CD4-positive, alpha-beta T cell treated with Interleukin-1 beta for 1 hour (primary cell): ENCODE measurements around the gene TRIM44.
A peak's percentile ranks its signal among the peaks of the same experiment; 100 is the strongest.

Experiments used
- DNase-seq, 2 donors: peaks; one replicate each; pipeline ENCODE4 v3.0.0-alpha.2; 2020 to 2022

The TRIM44 gene, protein sequence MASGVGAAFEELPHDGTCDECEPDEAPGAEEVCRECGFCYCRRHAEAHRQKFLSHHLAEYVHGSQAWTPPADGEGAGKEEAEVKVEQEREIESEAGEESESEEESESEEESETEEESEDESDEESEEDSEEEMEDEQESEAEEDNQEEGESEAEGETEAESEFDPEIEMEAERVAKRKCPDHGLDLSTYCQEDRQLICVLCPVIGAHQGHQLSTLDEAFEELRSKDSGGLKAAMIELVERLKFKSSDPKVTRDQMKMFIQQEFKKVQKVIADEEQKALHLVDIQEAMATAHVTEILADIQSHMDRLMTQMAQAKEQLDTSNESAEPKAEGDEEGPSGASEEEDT

DNA sequence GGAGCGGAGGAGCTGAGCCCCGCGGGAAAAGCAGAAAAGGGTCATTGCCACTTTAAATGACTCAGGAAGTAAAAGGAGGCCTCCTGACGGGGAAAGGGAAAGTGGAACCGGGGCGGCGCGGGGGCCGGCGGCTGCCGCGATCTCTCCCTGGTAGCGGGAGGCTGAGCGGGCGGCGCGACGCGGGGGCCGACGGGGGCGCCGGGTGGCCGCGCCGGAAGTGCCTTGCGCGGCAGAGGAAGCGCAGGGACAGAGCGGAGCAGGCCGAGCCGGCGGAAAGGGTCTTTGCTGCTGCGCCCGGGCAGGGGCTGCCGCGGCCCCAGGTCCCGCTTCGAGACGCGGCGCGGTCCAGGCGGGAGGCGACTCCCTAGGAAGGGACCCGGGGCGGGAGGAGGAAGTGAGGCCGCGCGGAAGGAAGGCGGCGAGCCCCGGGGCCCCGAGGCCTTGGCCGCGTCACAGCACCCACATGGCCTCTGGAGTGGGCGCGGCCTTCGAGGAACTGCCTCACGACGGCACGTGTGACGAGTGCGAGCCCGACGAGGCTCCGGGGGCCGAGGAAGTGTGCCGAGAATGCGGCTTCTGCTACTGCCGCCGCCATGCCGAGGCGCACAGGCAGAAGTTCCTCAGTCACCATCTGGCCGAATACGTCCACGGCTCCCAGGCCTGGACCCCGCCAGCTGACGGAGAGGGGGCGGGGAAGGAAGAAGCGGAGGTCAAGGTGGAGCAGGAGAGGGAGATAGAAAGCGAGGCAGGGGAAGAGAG lies at the start of gene TRIM44:
TRIM44 (plus strand) TSS at position 127 of the 759 bp plus-strand sequence; CDS start at position 464, 337 bp downstream.
- DNase-seq, result peak; percentile 83 to 87

DNA sequence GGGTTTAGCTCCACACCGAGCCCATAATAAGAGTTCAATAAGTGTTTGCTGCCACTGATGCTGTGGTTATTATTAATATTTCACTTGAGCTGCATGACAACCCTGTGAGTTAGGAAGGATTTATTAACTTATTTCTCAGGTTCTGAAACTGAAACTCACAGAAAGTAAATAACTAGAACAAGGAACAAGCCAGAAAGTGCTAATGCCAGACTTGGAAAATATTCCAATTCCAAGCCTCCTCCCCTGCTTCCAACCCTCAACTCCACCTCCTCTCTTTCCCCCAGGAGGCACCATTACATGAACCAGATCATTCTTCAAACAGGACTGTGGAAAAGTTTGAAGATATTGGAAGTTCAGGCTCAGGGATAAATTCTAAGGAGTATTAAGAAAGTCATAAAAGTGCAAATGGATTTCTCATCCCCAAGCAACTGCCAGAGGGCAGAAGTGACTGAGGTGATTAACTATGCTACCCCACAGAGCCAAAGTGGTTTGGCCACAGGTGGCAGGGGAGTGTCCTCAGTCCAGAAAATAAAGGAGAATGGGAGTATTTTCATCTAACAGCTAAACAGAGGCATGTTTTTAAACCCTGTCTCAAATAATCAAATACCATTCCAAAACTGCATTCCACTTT lies 47.5 kb upstream of the TRIM44 start:
- no peak for DNase-seq

DNA sequence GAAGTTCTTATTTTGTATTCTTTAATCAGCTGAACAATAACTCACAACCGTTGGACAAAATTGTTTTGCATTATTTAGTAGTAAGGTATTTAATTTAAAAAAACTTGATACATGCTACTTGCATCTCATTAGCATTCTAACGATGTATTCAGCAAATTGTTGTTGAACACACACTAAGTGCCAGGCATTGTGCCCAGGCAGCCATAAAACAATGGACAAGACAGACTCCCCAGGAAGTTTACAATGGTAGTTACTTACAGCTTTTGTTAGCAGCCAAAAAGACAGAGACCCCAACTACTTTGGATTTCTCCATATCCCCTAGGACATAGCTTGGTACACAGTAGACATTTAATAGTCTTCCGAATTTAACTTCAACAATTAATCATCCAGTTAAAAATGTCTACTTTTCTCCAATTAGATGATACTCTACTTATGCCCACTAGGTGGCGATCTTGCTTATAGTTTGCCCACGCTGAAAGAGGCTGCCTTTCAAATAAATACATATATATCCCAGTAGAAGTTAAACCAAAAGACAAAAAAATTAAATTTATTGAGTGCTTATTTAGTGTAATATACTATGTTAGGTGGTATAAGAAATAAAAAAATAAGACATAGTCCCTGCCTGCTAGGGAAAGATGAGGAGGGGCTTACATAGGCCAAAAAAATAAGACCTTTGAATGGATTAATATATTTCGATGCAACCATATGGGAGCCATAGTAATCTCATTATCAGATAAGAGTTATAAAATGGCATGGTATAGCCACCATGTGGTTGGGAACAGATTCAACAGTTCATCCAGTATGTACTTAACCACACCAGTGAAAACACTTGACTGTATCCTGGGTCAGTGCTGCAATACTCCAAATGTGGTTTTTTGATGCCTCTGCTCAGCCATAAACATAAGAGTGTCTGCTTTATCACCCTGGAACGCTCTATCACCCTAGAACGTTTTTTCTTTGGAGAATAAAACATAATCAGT lies 46.4 kb upstream of the TRIM44 start:
- peak; percentile 13 to 41 for DNase-seq

DNA sequence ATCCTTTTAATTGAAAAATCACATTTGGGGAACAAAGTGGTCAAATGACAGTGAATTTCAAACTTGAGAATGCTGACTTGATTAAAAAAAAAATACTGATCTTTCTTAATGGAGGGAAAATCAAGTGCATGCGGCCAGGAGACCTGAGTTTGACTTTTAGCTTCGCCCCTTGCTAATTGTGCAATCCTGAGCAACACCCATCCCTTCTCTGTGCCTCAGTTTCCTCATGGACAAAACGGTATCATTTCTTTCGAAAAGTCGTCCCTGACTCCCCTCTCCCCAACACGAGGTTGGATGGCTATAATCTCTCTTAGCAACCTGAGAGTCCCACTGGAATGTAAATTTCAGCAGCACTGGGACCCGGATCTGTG lies 45.3 kb upstream of the TRIM44 start:
- DNase-seq, result no peak

DNA sequence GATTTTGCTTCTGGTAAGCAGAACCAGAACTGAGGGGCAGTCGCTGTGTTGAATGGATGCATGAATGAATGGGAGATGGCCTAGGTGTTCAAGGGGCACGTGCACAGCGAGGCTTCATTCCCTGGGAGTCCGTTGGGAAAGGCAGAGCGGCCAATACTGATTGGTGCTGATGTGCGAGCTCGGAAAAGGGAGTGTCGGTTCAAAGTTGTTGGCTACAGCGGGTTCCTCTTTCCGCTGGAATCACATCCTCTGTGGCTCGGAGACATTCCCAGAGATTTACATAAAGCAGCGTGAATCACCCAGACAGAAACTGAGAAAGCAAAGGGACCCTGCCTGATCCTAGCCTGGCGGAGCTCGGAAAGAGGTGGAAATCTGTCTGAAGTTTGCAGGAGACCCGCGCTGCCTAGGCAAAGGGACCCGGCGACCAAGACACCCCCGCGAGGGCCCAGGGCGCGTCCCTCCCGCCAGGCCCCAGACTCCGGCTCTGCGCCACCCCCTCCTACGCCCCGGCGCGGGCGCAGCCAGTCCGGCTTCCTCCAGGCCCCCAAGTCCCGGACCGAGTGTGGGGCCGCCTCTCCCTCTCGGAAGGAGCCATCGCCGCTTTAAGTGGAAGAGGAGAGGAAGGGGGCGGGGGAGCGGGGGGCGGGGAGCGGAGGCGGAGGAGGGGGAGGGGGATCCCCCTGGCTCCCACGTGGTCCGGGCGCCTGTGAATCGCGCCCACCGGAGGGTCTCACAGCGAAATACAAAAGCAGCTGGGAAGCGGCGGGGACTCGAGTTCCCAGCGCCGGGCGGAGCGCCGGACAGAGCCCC lies 44.7 kb upstream of the TRIM44 start, which contains the start of gene FJX1:
FJX1 (plus strand) TSS at position 774 of the 810 bp plus-strand sequence. CDS start 177 bp downstream, outside the sequence.
- DNase-seq, result no peak

DNA sequence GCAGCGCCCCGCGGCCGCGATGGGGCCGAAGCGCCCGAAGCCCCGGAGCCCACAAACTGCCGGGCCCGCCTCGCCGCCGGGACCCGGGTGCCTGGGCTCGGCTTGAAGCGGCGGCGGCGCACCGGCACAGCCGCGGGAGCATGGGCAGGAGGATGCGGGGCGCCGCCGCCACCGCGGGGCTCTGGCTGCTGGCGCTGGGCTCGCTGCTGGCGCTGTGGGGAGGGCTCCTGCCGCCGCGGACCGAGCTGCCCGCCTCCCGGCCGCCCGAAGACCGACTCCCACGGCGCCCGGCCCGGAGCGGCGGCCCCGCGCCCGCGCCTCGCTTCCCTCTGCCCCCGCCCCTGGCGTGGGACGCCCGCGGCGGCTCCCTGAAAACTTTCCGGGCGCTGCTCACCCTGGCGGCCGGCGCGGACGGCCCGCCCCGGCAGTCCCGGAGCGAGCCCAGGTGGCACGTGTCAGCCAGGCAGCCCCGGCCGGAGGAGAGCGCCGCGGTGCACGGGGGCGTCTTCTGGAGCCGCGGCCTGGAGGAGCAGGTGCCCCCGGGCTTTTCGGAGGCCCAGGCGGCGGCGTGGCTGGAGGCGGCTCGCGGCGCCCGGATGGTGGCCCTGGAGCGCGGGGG lies 44.0 kb upstream of the TRIM44 start:
- no peak for DNase-seq

DNA sequence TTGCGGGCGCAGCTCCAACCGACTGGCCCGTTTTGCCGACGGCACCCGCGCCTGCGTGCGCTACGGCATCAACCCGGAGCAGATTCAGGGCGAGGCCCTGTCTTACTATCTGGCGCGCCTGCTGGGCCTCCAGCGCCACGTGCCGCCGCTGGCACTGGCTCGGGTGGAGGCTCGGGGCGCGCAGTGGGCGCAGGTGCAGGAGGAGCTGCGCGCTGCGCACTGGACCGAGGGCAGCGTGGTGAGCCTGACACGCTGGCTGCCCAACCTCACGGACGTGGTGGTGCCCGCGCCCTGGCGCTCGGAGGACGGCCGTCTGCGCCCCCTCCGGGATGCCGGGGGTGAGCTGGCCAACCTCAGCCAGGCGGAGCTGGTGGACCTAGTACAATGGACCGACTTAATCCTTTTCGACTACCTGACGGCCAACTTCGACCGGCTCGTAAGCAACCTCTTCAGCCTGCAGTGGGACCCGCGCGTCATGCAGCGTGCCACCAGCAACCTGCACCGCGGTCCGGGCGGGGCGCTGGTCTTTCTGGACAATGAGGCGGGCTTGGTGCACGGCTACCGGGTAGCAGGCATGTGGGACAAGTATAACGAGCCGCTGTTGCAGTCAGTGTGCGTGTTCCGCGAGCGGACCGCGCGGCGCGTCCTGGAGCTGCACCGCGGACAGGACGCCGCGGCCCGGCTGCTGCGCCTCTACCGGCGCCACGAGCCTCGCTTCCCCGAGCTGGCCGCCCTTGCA lies 43.3 kb upstream of the TRIM44 start:
- no peak for DNase-seq

DNA sequence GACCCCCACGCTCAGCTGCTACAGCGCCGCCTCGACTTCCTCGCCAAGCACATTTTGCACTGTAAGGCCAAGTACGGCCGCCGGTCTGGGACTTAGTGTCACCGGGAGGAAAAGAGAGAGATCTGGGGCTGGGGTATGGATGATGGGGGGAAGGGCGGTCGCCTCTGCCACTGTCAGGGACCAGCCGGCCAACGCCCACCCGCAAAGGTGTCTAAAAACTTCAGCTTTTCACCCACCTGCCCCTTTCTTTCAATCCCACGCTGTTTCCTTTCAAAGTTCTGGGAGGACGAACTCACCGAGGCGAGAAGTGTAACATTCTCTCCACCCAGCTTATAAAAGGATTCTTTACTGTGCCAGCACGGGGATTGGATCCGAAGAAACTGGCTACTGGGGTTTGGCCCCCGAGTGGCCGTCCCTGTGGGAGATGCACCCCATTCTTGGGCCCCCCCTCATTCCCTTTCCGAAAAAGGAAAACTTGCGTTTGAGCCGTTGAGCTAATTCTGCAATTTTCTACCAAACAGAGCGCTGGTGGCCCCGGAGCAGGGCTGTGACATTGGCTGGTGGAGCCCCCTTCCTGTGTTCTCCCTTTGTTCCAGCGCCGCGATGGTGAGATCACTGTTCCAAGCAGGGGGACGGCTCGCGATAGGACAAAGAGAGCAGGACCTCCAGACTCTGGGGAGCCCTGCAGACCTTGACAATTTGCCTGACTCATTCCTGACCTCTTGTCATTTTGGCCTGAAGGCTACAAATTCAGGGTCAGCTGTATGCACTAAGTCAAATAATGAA lies 42.5 kb upstream of the TRIM44 start:
- no peak for DNase-seq

DNA sequence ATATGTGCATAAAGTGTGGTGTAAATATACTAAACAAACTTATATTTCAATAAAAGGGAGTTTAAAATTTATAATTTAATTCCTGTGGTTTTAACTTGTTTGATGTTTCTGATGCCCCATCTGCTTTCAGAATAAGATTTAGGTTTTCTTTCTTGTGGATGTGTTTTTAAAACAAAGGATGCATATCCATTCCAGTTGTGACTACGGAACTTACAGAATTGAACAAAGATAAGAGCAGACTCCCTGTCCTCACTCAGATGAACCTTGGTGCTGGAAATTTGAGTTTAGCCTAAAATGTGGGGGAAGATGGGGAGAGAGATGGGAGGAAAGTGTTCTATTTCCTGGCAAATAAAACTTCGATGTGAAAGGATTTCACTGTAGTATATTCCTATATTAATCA lies 41.8 kb upstream of the TRIM44 start:
- DNase-seq, result no peak

DNA sequence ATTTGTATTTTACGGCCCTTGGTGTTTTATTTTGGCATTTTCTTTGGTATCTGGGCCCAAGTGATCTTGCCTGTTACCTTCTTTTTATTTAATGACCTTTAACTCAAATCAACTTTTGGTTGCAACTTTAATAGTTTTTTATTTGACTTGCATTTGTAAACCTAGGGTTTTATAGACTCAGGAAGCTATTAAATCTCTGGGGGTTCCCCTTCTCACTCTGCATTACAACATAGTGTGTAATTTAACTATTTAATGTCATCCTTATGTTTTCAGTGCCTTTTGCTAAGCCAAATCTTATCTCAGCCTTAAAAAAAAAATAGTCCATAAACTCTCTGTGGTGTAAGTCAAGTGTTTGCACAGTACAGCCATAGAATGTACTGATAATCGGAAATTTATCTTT lies 41.0 kb upstream of the TRIM44 start:
- no peak for DNase-seq

DNA sequence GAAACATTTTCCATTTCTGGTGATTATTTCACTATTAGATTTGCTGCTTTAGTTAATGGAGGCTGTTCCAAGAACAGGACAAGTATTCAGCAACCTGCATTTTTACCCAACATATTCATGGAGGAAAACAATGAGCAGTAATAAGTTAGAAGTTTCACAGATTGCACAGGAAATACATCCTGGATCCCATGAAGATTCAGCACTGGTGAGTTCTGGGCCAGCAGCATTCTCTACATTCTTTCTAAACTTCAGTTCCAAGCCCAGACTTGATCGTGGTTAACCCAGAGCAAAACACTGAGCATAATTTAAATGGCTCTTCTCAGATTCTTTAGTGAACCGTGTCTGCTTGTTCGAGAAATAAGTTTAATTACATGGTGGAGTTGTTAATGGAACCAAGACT lies 40.5 kb upstream of the TRIM44 start:
- DNase-seq, result no peak

DNA sequence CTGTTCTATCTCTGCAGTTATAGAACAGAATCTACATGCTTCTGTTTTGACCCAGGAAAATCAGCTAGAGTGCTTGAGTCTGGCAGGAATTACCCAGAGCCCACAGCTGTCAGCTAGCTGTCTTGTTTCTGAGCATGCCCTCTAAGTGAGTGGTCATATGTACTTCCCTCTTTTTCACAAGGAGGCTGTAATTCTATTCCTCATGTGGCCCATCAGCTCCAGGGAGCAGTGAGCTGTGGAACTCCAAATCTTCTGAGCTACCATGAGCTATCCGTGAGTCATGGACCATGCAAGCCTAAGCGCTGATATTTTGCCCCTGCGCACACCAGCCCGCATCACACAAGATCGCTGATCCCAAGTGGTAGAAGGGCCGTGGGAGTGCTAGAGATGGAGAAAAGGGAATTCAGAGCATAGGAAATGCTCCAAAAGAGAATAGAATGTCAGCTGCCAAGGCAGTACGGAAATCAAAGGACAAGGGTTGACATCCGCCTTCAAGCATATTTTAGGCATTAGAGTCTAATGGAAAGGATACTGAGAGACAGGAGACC lies 38.9 kb upstream of the TRIM44 start:
- no peak for DNase-seq

DNA sequence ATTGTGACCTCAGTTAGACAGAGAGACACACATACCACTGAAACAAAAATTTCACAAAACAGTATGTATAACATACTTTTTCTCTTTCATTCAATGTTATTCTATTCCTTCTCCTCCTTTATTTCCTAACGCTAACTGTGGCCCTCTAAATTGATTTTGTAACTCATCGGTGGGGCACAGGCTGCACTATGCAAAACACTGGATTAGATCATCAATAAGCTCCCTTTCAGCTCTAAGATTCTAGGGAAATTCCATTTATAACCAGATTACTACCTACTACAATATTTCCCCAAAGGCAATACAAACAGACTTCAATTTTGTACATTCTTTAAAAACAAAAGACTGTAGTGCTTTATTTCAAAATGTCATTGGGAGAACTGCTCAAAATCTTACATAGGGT lies 38.3 kb upstream of the TRIM44 start:
- no peak for DNase-seq

DNA sequence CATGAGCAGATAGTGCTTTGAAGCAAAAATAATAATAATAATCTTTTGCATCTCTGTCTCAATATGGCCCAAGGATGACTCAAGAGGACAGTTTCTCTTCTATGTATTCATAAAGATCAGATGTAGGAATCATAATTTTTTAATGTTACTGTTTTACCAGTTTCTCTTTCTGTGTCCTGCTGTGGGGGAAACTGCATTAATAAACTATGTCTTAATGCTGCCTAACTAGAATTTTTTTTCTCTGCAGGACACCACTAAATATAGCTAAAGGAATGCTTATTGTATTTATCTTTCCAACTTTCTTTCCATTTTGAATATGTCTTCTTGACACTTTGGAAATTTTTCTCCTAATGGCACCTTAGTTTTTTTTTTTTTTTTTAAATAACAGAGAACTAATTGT lies 37.8 kb upstream of the TRIM44 start:
- DNase-seq, result no peak

DNA sequence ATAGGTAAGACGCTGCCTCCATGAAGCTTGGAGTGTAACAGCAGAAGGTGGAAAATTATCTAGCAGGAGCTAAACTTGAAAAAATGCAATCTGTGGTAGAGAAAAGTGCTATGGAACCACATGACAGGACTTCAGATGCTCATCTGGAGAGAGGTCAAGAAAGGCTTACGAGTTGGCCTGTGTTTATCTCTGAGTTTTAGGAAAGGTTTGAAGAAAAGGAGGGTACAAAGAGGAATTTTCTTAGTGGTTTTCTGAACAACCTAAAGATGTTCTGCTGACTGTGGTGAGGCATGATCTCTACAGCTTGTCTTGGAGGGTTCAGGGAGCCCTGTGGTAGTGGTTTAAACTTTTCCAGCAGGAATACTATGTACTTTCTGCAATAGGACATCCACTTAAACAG lies 36.1 kb upstream of the TRIM44 start:
- no peak for DNase-seq

DNA sequence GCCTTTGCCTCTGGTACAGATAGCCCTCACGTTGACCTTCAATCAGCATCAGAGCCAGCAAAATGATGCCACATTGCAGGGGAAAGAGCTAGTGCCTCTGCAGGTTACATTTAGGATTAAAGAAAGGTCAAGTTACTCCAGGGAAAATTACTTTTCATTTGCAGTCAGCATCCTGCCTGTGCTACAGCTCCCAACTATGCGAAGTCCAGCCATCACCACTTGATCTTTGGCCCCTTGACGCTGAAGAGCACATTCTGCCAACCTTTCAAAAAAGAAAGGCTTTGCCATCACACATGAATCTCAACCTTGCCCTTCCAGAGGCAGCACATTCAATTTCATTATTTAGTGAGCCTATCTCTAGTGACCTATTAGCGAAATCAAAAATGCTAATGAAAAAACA lies 33.1 kb upstream of the TRIM44 start:
- DNase-seq, result no peak

DNA sequence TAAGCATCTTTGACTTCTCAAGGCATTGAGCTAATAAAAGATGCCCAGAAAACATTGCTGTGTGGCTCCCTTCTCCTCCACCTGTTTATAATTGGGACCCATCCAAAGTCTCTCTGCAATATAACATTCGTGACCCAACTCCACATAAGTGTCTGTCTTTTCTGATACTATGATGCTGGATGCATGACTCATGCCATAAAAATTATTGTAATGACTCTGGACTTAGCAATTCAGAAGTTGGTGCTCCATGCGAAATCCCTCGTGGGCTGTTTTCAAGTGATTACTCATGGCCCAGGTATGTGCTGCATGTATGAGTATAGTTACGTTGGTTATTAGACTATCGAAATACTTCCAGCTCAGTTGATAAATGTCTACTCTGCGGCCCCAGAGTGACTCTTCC lies 32.7 kb upstream of the TRIM44 start:
- DNase-seq, result no peak

DNA sequence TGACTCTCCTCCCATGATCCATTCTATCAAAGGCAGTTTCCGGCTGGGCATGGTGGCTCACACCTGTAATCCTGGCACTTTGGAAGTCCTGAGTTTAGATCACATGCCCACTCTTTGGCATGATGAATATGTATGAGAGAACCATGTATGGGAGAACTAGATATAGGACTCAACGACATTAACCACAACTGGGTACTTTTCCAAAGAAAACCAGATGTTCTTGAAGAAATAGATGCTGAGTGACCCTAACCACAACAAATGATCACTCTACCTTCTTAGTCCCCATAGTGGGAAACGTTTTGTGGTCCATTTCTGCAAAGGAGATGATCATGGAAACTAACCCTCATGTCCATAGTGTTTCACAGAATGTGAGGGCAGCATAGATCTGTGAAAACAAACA lies 30.7 kb upstream of the TRIM44 start:
- DNase-seq, result no peak

DNA sequence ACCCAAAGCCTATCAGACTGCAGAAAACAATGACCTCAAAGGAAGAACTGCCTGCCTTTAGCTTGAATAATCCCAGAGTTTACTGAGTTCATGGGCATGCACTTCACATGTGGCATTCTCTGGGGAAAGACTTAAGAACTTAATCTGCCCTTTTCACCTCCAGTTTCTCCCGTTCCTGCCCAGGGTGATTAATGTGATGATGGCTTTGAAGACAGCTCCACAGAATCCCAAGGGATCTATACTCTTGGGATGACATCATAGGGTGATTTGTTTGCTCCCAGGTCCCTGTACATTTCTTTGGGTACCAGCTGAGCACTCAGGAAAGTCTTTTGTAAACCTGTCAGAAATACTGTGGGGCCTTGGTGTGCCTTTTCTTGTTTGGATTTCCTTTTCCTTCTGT lies 30.3 kb upstream of the TRIM44 start:
- no peak for DNase-seq
